ENCODE data around the gene PHLDB1.
"Not testable (repeated sequence)": the region's sequence is repeated elsewhere in the genome, so short reads cannot be mapped to it uniquely, and the experiment has no call there.

Gene PHLDB1

GRCh38 chr11:118607401-118608359, at the start of gene PHLDB1:
TSS of gene PHLDB1 (plus strand) at chr11:118607615. CDS start at chr11:118613837, 6,222 bp downstream.
- DNase-seq (ENCODE audit: low spot score): peak; percentile 94

- no peak for DNase-seq (ENCODE audit: low spot score)
Observed at GRCh38 chr11:118560806-118561205, 46.6 kb upstream of the PHLDB1 start.

GRCh38 chr11:118565051-118565450, 42.4 kb upstream of the PHLDB1 start:
- peak; percentile 19 for DNase-seq (ENCODE audit: low spot score)

GRCh38 chr11:118569670-118570069, 37.7 kb upstream of the PHLDB1 start:
- DNase-seq (ENCODE audit: low spot score): no peak

- DNase-seq (ENCODE audit: low spot score): no peak
Observed at GRCh38 chr11:118570787-118571186, 36.6 kb upstream of the PHLDB1 start.

GRCh38 chr11:118571701-118572060, 35.7 kb upstream of the PHLDB1 start:
- peak; percentile 18 for DNase-seq (ENCODE audit: low spot score)

GRCh38 chr11:118572061-118572980, 35.1 kb upstream of the PHLDB1 start, which contains the start of gene ARCN1:
TSS of gene ARCN1 (plus strand) at chr11:118572409. CDS start at chr11:118572548, 139 bp downstream.
- peak; percentile 80 for DNase-seq (ENCODE audit: low spot score)

DNA sequence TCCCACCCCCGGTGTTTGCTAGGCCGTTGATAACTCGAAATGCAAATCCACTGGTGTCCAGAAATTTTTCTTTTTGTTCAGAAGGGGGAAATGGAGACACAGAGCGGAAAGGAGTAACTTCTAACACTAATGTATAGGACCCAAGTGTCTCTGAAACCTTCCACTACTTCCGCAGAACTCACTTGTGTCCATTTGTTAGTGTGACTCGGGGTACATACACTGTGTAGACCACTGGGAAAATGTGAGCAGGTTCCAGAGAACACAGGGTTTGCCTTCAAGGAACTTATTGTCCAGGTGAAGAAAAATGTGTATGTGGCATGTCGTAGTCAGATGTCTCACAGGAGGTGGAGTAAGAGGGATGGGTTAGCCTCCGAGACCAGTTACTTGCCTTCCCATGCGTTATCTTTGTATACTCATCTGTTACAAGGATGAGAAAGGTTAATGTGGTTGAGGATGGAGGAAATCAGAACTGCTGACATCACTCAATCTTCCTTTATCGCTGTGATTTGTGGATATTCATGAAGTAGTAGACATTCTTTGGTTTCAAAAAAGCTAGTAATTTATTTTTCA, 34.3 kb upstream of the PHLDB1 start:
- DNase-seq (ENCODE audit: low spot score): no peak

GRCh38 chr11:118574636-118575035, 32.8 kb upstream of the PHLDB1 start:
- DNase-seq (ENCODE audit: low spot score): no peak

GRCh38 chr11:118577995-118578394, 29.4 kb upstream of the PHLDB1 start:
- not testable (repeated sequence) for DNase-seq (ENCODE audit: low spot score)

DNA sequence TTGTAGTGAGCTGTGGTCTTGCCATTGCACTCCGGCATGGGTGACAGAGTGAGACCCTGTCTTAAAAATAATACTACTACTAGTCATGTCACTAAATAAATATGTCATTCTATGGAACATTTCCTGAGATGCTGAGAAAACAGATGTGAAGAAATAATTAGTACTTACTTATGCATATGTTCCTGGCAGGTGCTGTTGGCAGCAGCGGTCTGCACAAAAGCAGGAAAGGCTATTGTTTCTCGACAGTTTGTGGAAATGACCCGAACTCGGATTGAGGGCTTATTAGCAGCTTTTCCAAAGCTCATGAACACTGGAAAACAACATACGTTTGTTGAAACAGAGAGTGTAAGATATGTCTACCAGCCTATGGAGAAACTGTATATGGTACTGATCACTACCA, 26.4 kb upstream of the PHLDB1 start:
- no peak for DNase-seq (ENCODE audit: low spot score)

DNA sequence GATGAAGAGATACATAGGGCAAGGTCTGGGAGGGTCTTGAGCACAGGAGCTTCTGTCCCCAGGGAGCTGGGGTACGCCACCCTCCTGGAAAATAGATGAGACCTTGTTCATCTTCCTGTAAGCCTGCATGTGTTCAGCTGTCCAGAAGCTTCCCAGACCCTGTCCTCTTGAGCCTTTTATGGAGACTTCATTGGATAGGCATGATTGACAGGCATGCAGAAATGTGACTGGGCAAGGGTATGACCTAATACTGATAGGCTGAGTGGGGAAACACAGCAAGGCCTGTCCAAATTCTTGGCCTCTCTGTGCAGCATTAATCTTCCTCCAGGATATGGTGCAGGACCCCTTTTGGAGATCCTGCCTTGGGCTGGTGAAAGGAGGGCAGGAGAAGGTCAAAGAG, 19.5 kb upstream of the PHLDB1 start:
- no peak for DNase-seq (ENCODE audit: low spot score)

DNA sequence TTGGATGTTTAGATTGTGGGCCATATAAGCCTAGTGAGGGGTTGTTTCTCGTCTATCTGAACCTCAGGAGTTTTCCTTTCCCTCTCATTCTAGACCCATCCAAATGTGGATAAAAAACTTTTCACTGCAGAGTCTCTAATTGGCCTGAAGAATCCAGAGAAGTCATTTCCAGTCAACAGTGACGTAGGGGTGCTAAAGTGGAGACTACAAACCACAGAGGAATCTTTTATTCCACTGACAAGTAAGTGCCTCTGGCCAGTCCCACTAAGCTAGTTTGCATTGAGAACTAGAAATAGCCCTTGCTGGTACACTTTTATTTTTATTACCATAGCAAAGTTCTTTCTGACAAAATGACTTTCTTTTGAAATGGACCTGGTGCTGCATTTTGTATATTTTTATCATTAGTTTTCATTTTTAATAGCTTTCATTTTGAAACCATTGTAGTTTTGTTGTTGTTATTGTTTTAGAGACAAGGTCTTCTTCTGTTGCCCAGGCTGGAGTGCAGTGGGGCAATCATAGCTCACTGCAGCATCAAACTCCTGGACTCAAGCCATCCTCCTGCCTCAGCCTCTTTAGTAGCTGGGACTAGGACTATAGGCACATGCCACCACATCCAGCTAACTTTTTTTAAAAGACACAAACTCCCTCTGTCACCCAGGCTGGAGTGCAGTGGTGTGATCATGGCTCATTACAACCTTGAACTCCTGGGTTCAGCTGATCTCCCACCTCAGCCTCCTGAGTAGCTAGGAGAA, 14.6 kb upstream of the PHLDB1 start:
- DNase-seq (ENCODE audit: low spot score): peak; percentile 65

GRCh38 chr11:118594984-118595383, 12.4 kb upstream of the PHLDB1 start:
- peak; percentile 78 for DNase-seq (ENCODE audit: low spot score)

GRCh38 chr11:118596224-118597146, 10.9 kb upstream of the PHLDB1 start:
- DNase-seq (ENCODE audit: low spot score): no peak

DNA sequence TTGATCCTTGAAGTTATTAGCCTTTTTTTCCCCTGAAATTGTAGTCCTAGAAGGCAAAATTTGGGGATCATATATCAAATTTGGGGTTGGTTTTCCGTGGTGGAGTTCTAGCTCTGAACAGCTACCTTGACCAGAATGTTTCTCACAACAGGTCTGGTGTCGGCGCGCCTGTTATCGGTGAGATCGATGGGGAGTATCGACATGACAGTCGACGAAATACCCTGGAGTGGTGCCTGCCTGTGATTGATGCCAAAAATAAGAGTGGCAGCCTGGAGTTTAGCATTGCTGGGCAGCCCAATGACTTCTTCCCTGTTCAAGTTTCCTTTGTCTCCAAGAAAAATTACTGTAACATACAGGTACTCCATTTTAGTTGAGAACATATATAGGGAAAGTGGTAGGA, 9.9 kb upstream of the PHLDB1 start:
- no peak for DNase-seq (ENCODE audit: low spot score)

GRCh38 chr11:118602331-118602730, 5.1 kb upstream of the PHLDB1 start:
- DNase-seq (ENCODE audit: low spot score): no peak

- not testable (repeated sequence) for DNase-seq (ENCODE audit: low spot score)
Observed at GRCh38 chr11:118603709-118604108, 3.7 kb upstream of the PHLDB1 start.

- no peak for DNase-seq (ENCODE audit: low spot score)
Observed at GRCh38 chr11:118604566-118604965, 2.8 kb upstream of the PHLDB1 start.

GRCh38 chr11:118605116-118605867, 2.1 kb upstream of the PHLDB1 start:
- peak; percentile 76 for DNase-seq (ENCODE audit: low spot score)
